ENCODE data around the gene PARD3. TPM values are rescaled to one million over a fixed set of nuclear protein-coding genes. Genes with fewer than 3 reads are reported as not detected.

Gene PARD3
- total and polyA plus RNA-seq, 2 donors (not counting 3 experiments of a cell fraction or from before 2014, with no cell fraction given), result 7.3 to 24.1 TPM

- Histone ChIP-seq H3K4me2 (ENCODE audit: insufficient read depth, low read length) (no peak overlapping the region), H3K79me2 (ENCODE audit: control insufficient read depth, insufficient read depth, low read length) (no peaks in the 10 kb centered on the region), H3K36me3 (ENCODE audit: control insufficient read depth in 2 of 2, extremely low read depth in 1 of 2, insufficient read depth in 2 of 2, low read length in 2 of 2) (no peaks in the 10 kb centered on the region), H4K20me1 (replicated peaks; ENCODE audit: control insufficient read depth, extremely low read depth, insufficient read depth, low read length) (no peaks in the 10 kb centered on the region), H2AFZ (ENCODE audit: low read depth, low read length) (no peak overlapping the region), H3K9me1 (replicated peaks; ENCODE audit: control insufficient read depth, extremely low read depth, insufficient read depth, low read length) (no peaks in the 10 kb centered on the region), H3K9ac (replicated peaks; ENCODE audit: extremely low read depth, insufficient read depth, low read length) (no peak overlapping the region), H3K4me3 (replicated peaks in 1 of 3; ENCODE audit: insufficient read depth in 1 of 3, low read depth in 1 of 3, low read length in 3 of 3) (no peak overlapping the region), H3K27me3 (ENCODE audit: control insufficient read depth in 2 of 2, insufficient read depth in 2 of 2, low read length in 2 of 2) (no peaks in the 10 kb centered on the region), H3K9me3 (replicated peaks; ENCODE audit: control insufficient read depth, insufficient read depth, low read length) (no peaks in the 10 kb centered on the region), H3K27ac (ENCODE audit: insufficient read depth, low read depth, low read length) (no peak overlapping the region), H3K4me1 (ENCODE audit: control insufficient read depth, extremely low read depth, insufficient read depth, low read length) (no peaks in the 10 kb centered on the region)
- TF ChIP-seq POLR2A (IDR thresholded peaks at IDR 0.05; ENCODE audit: low read depth, low read length) (no peak), CTCF (IDR thresholded peaks at IDR 0.05; ENCODE audit: extremely low read depth in 1 of 2, insufficient read depth in 1 of 2, low read depth in 1 of 2, low read length in 2 of 2) (no peak), EZH2 (IDR thresholded peaks at IDR 0.05; ENCODE audit: borderline replicate concordance, low read depth, low read length, severe bottlenecking) (no peak), GATA2 (IDR thresholded peaks at IDR 0.05; ENCODE audit: insufficient read depth, insufficient read length, low read depth, low read length) (no peak), FOS (IDR thresholded peaks at IDR 0.05; ENCODE audit: borderline replicate concordance, insufficient read depth, low read length) (no peak), POLR2AphosphoS5 (IDR thresholded peaks at IDR 0.05; ENCODE audit: insufficient read depth, low read depth, low read length) (no peak), JUN (IDR thresholded peaks at IDR 0.05; ENCODE audit: borderline replicate concordance, insufficient read depth, insufficient read length, low read depth) (no peak), MAX (IDR thresholded peaks at IDR 0.05; ENCODE audit: insufficient read depth, insufficient read length) (no peak), MYC (IDR thresholded peaks at IDR 0.05; ENCODE audit: low read depth, low read length) (no peak)
- ChIA-PET CTCF (no interaction called here), POLR2A (no interaction called here)
- intact Hi-C loops (cut with micrococcal nuclease), result no loop called here
- no peak for FAIRE-seq
- DNase-seq (ENCODE audit: low read depth, low spot score), result no peak
- no TSS peak for BruUV-seq (replicated peaks)
- dilution Hi-C loops (cut with MboI; ENCODE audit: extremely low pct_ligation_motif_present, low sequenced_read_pairs), result no loop called here
These were observed 440.6 kb downstream of the PARD3 start for GRCh38 chr10:34374356-34375045.
